Endodermal cell (in vitro differentiated cells): ENCODE data around the gene ENG. TPM values are rescaled to one million over a fixed set of nuclear protein-coding genes. Genes with fewer than 3 reads are reported as not detected.

Source experiments
- DNase-seq: peaks from one replicate; pipeline ENCODE4 v3.0.0-alpha.2; 2017
- H3K27ac ChIP-seq: 2 replicates; pipeline ENCODE4 v1.5.1; 2013; ENCODE audit warnings: mild to moderate bottlenecking, low read depth, low read length, moderate library complexity
- H3K27me3 ChIP-seq: 2 replicates; pipeline ENCODE4 v1.6.1; 2013; ENCODE audit warnings: mild to moderate bottlenecking, low read length, moderate library complexity; ENCODE audit not compliant: insufficient read depth, control insufficient read depth, poor library complexity, severe bottlenecking
- H3K36me3 ChIP-seq: 2 replicates; pipeline ENCODE4 v1.7.0; 2013; ENCODE audit warnings: mild to moderate bottlenecking, low read length, moderate library complexity; ENCODE audit not compliant: control insufficient read depth, insufficient read depth
- H3K4me1 ChIP-seq: one replicate; pipeline ENCODE4 v1.7.0; 2013; ENCODE audit warnings: low read length; ENCODE audit not compliant: control insufficient read depth, insufficient read depth
- H3K4me3 ChIP-seq: 2 replicates; pipeline ENCODE4 v1.5.1; 2013; ENCODE audit warnings: mild to moderate bottlenecking, low read length, moderate library complexity
- H3K9ac ChIP-seq: 2 replicates; pipeline ENCODE4 v1.6.1; 2013; ENCODE audit warnings: mild to moderate bottlenecking, low read length, moderate library complexity; ENCODE audit not compliant: poor library complexity, severe bottlenecking; ENCODE audit errors: extremely low read depth
- H3K9me3 ChIP-seq: 2 replicates; pipeline ENCODE4 v1.6.1; 2013; ENCODE audit warnings: mild to moderate bottlenecking, low read length, moderate library complexity; ENCODE audit not compliant: control insufficient read depth
- H3K27ac Mint-ChIP-seq: 2 replicates; pipeline ENCODE4 v1.8.0; 2020; ENCODE audit warnings: mixed read lengths
- H3K27me3 Mint-ChIP-seq: 2 replicates; pipeline ENCODE4 v1.8.0; 2021; ENCODE audit warnings: mild to moderate bottlenecking, mixed read lengths; ENCODE audit not compliant: insufficient read depth
- H3K36me3 Mint-ChIP-seq: 2 replicates; pipeline ENCODE4 v1.8.0; 2020; ENCODE audit warnings: low read depth, mixed read lengths
- H3K4me1 Mint-ChIP-seq: 2 replicates; pipeline ENCODE4 v1.8.0; 2020; ENCODE audit warnings: mixed read lengths
- H3K4me3 Mint-ChIP-seq: 2 replicates; pipeline ENCODE4 v1.8.0; 2020; ENCODE audit warnings: mild to moderate bottlenecking, moderate library complexity, mixed read lengths
- H3K9me3 Mint-ChIP-seq: 2 replicates; pipeline ENCODE4 v1.8.0; 2020; ENCODE audit warnings: mild to moderate bottlenecking, mixed read lengths
- CTCF ChIP-seq: fragments of 200-600 bp; sonication (generic); conservative IDR thresholded peaks from 2 replicates; pipeline ENCODE4 v1.5.0; 2021; ENCODE audit warnings: antibody characterized with exemption, mild to moderate bottlenecking
- WGBS, 2 experiments: methylation state at CpG; one replicate each; pipeline versions ENCODE4 v1.1.5 to v1.1.7; 2013; ENCODE audit warnings: missing lambda C conversion rate in 2 of 2, mixed read lengths in 1 of 2; ENCODE audit not compliant: insufficient coverage in 1 of 2, insufficient read length in 1 of 2; 5-methylcytosine and 5-hydroxymethylcytosine counted together
- long read RNA-seq, 4 experiments: library from polyadenylated mRNA in 2 of 4; library from RNA in 1 of 4; library from capped mRNA in 1 of 4; stranded (forward) in 3 of 4; unstranded in 1 of 4; transcript quantifications; one replicate each; pipeline ENCODE4 v2.0.0, GENCODE V29; 2020 to 2021; ENCODE audit warnings: inconsistent platforms in 1 of 4
- polyA plus RNA-seq, 2 experiments: library from polyadenylated mRNA; stranded (reverse); fragments of 50-300 nt; gene quantifications; one replicate each; pipeline ENCODE4 v1.2.3, GENCODE V29; 2013
- total RNA-seq, 2 donors: library from RNA; stranded (reverse); fragmentation: NEBNext Ultra II Directional in 1 of 2; extraction: Animal tissue kit (Norgen Biotek cat#: 25700) in 1 of 2; gene quantifications; 2 replicates in 1 of 2; 3 replicates in 1 of 2; pipeline ENCODE4 v1.2.1, GENCODE V29; 2021

ENG gene
- 1 to 10 TPM; 2.2 to 2.4 TPM for total RNA-seq
- polyA plus RNA-seq (2013, experiment 1 of 2), result 1.2 TPM
- 0.95 TPM for polyA plus RNA-seq (2013, experiment 2 of 2)
- long read RNA-seq, experiment 1, partial matches to known transcripts, result 1 of 3 reads
- long read RNA-seq, experiment 1, other reads (novel, unspliced or antisense), result 2 of 3 reads
- long read RNA-seq, experiment 2, partial matches to known transcripts, result 1 of 5 reads
- long read RNA-seq, experiment 2, other reads (novel, unspliced or antisense), result 3 of 5 reads
- long read RNA-seq, experiment 3, transcript ENG-202 (15 exons, 3,048 nt), result major isoform, 5 of 11 reads
- long read RNA-seq, experiment 3, partial matches to known transcripts, result 1 of 11 reads
- long read RNA-seq, experiment 3, other reads (novel, unspliced or antisense), result 5 of 11 reads
- long read RNA-seq, experiment 4, partial matches to known transcripts, result 1 of 7 reads
- long read RNA-seq, experiment 4, other reads (novel, unspliced or antisense), result 6 of 7 reads

- Histone ChIP-seq H3K36me3 (no peaks in the 10 kb centered on the region), H3K4me1 (no peaks in the 10 kb centered on the region), H3K9ac (no peak within 1 kb of the TSS), H3K27ac (no peak within 1 kb of the TSS), H3K4me3 (no peak within 1 kb of the TSS), H3K9me3 (peaks cover 4% of the 10 kb centered on the region), H3K27me3 (no peaks in the 10 kb centered on the region)
- Mint-ChIP-seq H3K9me3 (peaks cover 2% of the 10 kb centered on the region), H3K4me3 (no peak within 1 kb of the TSS), H3K36me3 (no peaks in the 10 kb centered on the region), H3K27ac (no peak within 1 kb of the TSS), H3K4me1 (peaks cover 14% of the 10 kb centered on the region), H3K27me3 (no peaks in the 10 kb centered on the region)
- TF ChIP-seq CTCF, result no peak
- DNase-seq, result peak; percentile 83
- WGBS, 2 experiments, result 84 to 85% methylated on average over 6 to 36 of the region's 37 CpGs
Measured at GRCh38 chr9:127854184-127854806, at the start of gene ENG. ENG (minus strand) TSS chr9:127854658; CDS start chr9:127854355, 303 bp downstream.

GRCh38 chr9:127903557-127904475 is 49.4 kb upstream of the ENG start:
- Mint-ChIP-seq H3K27me3 (no peaks in the 10 kb centered on the region), H3K9me3 (no peaks in the 10 kb centered on the region), H3K4me1 (peaks cover 14% of the 10 kb centered on the region), H3K27ac (peak overlapping the region; percentile 64), H3K36me3 (no peaks in the 10 kb centered on the region), H3K4me3 (no peak overlapping the region)
- peak; percentile 91 for DNase-seq
- Histone ChIP-seq H3K4me3 (no peak overlapping the region), H3K4me1 (no peaks in the 10 kb centered on the region), H3K9me3 (no peaks in the 10 kb centered on the region), H3K36me3 (no peaks in the 10 kb centered on the region), H3K9ac (no peak overlapping the region), H3K27me3 (no peaks in the 10 kb centered on the region), H3K27ac (no peak overlapping the region)
- WGBS, 2 experiments, result 59 to 76% methylated on average over 8 to 17 of the region's 17 CpGs
- no peak for TF ChIP-seq CTCF
